ENCODE measurements around the gene SMAD7. TPM values are rescaled to one million over a fixed set of nuclear protein-coding genes. Genes with fewer than 3 reads are reported as not detected.

Gene SMAD7
- polyA plus RNA-seq, 3 donors = 61.8 to 68.2 (median 65.4) TPM

DNA sequence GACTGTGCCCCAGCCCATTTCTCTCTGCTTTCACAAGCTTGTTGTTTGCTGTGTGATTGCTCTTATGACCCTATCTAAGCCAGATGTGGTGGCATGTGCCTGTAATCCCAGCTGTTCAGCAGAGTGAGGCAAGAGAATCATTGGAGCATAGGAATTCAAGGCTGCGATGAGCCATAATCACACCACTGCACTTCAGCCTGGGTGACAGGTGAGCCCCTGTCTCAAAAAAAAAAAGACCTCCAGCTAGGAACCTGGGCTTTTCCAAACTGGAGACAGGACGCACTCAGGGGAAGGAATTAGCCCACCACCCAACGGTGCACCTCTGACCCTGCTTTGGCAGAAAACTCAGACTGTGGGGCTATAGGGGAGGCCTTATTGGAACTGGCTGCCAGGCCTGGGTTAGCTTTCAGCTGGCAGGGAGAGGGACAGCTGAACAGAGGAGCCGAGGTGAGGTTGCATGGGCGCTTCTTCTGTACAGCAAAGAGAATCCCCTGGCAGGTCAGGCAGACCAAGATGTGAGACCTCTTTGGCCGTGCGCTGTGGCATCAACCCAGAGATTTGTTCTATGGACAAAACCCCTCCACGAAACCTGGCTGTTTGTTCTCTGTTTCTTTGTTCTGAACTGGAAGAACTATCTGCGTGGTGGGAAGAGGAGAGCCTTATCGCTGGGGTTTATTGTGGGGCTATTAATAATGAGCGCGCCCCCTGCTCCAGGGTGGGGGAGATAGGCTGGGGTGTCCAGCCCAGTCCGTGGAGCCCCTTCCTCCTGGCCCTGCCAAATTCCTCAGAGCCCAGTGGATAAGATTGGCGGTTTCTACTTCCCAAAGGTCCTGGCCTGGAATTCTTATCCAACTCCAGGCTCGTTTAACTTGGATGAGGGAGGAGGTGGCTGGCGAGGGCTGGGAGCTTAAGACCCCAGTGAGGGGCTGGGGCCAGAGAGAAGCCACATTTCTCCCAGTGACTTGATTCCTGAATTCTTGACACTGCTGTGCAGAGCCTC lies 38.8 kb upstream of the SMAD7 start:
- DNase-seq = no peak

GRCh38 chr18:48988508-48989303 lies 37.9 kb upstream of the SMAD7 start:
- DNase-seq = no peak

- no peak for DNase-seq
Observed at GRCh38 chr18:48987821-48988220, 37.1 kb upstream of the SMAD7 start.

- no peak for DNase-seq
Observed at GRCh38 chr18:48986851-48987761, 36.3 kb upstream of the SMAD7 start.

- DNase-seq = no peak
Observed at GRCh38 chr18:48985161-48985560, 34.4 kb upstream of the SMAD7 start.

DNA sequence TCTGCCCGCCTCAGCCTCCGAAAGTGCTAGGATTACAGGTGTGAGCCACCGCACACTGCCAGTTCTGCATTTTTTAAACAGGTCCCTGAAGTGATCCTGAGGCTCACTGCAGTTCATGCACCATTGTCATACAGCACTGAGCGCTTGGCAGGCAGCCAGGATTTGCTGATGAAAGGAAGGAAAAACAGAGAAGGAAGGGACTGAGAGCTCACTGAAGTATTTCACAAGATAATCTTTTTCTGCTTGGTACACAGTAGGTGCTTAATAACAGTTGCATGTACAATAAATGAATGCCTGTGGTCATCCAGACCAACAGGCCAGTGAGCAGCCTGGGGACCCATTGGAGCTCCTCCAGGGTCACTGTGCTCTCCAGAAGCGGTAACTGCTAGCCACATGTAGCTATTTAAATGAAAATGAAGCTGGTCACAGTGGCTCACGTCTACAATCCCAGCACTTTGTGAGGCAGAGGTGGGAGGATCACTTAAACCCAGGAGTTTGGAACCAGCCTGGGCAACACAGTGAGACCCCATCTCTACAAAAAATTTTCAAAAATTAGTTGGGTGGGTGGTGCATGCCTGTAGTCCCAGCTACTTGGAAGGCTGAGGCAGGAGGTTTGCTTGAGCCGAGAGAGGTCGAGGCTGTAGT lies 33.1 kb upstream of the SMAD7 start:
- DNase-seq = no peak

DNA sequence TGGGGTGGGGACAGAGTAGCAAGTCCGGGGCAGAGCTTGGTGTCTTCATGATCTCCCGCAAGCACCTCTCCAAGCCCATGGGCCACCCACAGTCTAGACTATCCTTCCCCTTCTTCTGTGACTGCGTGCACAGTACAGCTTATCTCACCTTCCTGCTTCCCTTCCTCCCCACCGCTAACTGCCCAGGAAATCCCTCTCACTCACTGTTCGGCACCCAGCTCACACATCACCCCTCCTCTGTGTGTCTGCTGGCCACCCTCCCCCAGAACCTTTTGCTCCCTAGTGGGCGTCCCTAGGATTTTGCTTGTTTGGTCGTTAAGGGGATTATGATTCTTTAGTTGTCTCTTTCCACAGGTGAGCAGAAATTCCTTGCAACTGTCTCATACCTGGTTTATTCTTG lies 31.5 kb upstream of the SMAD7 start:
- DNase-seq = no peak

GRCh38 chr18:48979944-48980890 lies 29.5 kb upstream of the SMAD7 start:
- no peak for DNase-seq

- DNase-seq = no peak
Observed at GRCh38 chr18:48977914-48978313, 27.1 kb upstream of the SMAD7 start.

DNA sequence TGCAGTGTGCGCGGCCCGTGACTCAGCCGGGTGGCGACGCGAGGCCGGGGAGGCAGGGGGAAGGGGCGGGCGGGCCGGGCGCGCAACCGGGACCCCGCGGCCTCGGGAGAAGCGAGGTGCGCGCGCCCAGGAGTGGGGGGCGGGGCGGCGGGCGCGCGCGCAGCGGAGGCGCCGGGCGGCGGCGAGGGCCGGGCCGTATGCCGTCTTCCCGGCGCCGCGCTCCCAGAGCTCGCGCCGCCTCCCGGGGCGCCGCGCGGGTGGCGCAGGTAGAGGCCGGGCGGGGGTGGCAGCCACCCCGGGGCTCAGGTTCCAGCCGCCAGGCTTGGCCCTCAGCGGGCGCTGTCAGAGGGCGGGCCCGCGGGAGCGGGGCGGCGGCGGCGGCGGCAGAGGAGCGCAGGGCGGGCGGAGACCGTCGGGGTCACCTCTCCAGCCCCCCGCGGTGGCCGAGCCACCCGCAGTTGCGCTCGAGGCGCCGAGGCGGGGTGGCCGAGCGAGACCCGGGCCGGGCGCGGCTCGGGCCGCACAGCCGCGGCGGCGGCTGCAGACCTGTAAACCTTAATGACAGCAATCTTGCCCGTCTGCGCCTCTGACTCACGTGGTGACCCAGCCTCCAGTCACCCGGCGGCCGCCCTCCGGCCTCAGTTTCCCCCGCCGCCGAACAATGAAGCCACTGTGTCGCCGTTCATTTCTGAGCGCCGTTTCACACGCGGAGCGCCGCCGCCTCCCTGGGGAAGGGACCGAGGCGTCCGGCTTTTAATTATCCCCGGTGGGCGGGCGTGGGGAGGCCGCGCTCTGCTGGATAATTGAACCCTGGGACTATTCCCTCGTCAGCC lies 25.3 kb upstream of the SMAD7 start:
- no peak for DNase-seq

DNA sequence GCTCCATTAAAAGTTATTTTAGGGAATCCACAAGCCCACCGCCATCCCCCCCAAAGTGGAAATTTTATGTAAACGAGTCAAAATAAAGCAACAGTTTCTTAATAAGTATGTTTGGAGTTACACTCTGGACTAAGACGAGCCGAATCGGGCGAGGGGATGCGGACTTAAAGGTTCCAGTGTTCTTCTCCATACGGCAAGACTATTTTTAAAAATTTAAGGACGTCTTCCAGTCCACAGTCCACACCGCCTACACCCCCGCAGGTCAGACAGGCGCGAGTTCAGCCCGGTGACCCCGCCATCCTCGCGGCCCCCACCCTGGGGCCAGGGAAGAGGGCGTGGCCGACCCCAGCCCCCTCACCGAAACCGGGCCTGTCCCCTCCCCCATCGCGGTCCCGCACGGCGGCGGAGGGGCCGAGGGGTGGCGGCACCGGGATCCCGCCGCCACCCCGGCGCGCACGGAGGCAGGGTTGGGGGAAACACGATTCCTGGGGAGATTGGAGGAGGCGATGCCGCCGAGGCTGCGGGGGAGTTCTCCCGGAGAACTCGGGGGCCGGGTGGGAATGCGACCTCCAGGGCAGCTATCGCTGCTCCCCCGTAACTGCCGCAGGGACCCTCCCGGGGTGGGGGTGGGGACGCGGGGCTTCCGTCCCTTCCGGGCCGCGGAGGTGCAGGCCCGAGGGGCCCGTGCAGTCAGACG lies 24.5 kb upstream of the SMAD7 start:
- DNase-seq = no peak

DNA sequence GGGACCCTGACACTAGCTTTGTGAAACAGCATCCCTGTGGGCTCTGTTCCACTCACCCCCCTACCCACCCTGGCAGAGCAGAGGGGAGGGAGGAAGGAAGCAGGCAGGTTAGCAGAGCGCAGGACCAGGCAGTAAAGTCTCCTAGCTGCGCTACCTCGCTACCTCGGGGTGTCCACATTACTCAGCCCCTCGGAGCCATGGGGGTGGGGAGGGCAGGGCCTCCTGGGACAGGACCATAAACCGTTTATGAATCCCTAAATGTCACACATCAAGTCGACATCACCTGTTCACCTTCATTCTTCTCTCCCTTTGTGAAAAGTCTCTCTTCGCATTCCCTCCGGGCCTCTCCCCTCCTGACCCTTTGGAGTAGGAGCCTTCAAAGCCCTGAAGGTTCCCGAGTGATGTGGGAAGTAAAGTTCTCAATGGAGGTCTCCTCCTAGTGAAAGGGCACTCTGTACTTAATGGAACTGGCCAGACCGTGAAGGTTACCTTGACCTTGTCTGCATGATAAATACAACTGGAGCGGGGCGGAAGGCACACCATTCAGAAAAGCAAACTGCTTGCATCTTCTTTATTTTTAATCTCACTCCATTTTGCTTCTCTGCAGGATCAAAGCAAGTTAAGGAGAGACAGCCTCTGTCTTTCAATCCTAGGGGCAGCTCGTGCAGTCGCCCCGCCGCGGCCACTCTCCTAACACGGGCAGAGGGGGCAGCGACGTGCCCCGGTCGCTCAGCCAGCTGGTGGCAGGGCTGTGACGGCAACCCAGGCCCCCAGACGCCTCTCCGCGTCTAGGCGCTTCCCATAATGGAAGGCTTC lies 23.7 kb upstream of the SMAD7 start:
- DNase-seq = no peak

DNA sequence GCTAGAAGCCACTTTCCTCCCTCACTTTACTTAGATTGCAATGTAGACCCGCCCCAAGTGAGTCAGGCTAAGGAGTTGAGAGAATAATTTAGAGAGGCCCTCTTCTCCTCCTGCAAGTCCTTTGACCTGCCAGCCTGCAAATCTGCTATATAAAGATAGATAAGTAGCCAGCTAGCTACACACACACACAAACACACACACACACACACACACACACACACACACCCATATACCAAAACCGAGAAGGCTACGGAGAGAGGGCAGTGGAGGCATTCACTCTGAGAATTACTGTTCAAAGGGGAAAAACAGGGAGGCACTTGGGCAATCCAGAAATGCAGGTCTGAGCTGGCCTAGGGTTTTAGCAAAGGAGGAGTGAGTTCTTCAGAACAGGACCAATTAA lies 23.0 kb upstream of the SMAD7 start:
- DNase-seq = no peak

- no peak for DNase-seq
Observed at GRCh38 chr18:48968412-48969215, 17.8 kb upstream of the SMAD7 start.

GRCh38 chr18:48967545-48967944 lies 16.8 kb upstream of the SMAD7 start:
- no peak for DNase-seq

GRCh38 chr18:48966523-48966922 lies 15.8 kb upstream of the SMAD7 start:
- no peak for DNase-seq

All from renal pelvis (tissue), 4 donors.